ENCODE results near the gene ZCCHC2. TPM values are rescaled to one million over a fixed set of nuclear protein-coding genes. Genes with fewer than 3 reads are reported as not detected.
A peak's percentile ranks its signal among the peaks of the same experiment; 100 is the strongest.

The ZCCHC2 gene
- total RNA-seq, 1 donor from 2014 or later, result 14.8 TPM

- DNase-seq (ENCODE audit: low read depth), result peak; percentile 27
- TF ChIP-seq, protein P1, sequence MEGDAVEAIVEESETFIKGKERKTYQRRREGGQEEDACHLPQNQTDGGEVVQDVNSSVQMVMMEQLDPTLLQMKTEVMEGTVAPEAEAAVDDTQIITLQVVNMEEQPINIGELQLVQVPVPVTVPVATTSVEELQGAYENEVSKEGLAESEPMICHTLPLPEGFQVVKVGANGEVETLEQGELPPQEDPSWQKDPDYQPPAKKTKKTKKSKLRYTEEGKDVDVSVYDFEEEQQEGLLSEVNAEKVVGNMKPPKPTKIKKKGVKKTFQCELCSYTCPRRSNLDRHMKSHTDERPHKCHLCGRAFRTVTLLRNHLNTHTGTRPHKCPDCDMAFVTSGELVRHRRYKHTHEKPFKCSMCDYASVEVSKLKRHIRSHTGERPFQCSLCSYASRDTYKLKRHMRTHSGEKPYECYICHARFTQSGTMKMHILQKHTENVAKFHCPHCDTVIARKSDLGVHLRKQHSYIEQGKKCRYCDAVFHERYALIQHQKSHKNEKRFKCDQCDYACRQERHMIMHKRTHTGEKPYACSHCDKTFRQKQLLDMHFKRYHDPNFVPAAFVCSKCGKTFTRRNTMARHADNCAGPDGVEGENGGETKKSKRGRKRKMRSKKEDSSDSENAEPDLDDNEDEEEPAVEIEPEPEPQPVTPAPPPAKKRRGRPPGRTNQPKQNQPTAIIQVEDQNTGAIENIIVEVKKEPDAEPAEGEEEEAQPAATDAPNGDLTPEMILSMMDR (conservative IDR thresholded peaks at IDR 0.05; ENCODE audit: low read depth, low read length), result peak; percentile 99
- H3K4me3 ChIP-seq (ENCODE audit: low read depth, low read length), result no peak overlapping the region
Measured at GRCh38 chr18:62584241-62585120, 61.7 kb downstream of the ZCCHC2 start.

- TF ChIP-seq, protein P1 (conservative IDR thresholded peaks at IDR 0.05; ENCODE audit: low read depth, low read length), result no peak
- no peak for DNase-seq (ENCODE audit: low read depth)
Measured at GRCh38 chr18:62585274-62586150, 62.7 kb downstream of the ZCCHC2 start.

GRCh38 chr18:62586151-62586774 is 63.4 kb downstream of the ZCCHC2 start:
- TF ChIP-seq, protein P1 (conservative IDR thresholded peaks at IDR 0.05; ENCODE audit: low read depth, low read length), result peak; percentile 94
- no peak for DNase-seq (ENCODE audit: low read depth)
- H3K4me3 ChIP-seq (ENCODE audit: low read depth, low read length), result no peak overlapping the region

More at GRCh38 chr18:62585274-62586150, 62.7 kb downstream of the ZCCHC2 start:
- H3K4me3 ChIP-seq (ENCODE audit: low read depth, low read length), result no peak overlapping the region

GRCh38 chr18:62586781-62587487 is 64.1 kb downstream of the ZCCHC2 start:
- TF ChIP-seq, protein P1 (conservative IDR thresholded peaks at IDR 0.05; ENCODE audit: low read depth, low read length), result no peak
- H3K4me3 ChIP-seq (ENCODE audit: low read depth, low read length), result no peak overlapping the region
- no peak for DNase-seq (ENCODE audit: low read depth)

DNA sequence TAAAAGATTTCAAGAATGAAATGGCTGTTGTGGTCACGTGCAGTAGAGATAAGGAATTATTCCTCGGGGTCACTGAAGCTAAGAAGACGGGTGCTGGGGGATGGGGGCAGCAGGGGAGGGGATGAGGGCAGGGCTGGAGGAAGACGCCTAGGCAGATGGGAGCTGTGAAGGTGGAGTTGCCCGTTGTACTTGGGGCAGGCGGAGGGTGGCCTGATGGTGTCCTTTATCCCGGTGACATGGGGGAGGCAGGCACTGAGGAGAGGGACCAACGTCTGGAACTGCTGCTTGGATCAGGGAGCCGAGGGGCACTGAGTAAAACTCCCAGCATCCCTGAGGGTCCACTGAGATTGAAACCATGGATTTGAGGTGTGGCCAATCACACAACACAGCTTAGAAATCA is 64.9 kb downstream of the ZCCHC2 start:
- DNase-seq (ENCODE audit: low read depth), result no peak
- TF ChIP-seq, protein P1 (conservative IDR thresholded peaks at IDR 0.05; ENCODE audit: low read depth, low read length), result no peak
- H3K4me3 ChIP-seq (ENCODE audit: low read depth, low read length), result no peak overlapping the region

GRCh38 chr18:62588217-62588616 is 65.4 kb downstream of the ZCCHC2 start:
- no peak overlapping the region for H3K4me3 ChIP-seq (ENCODE audit: low read depth, low read length)
- TF ChIP-seq, protein P1 (conservative IDR thresholded peaks at IDR 0.05; ENCODE audit: low read depth, low read length), result no peak
- no peak for DNase-seq (ENCODE audit: low read depth)

All from epithelial cell of proximal tubule (primary cell).